ENCODE results near the gene HSPBP1. TPM values are rescaled to one million over a fixed set of nuclear protein-coding genes. Genes with fewer than 3 reads are reported as not detected.

Gene HSPBP1
- total and polyA plus RNA-seq, 2 of the 4 experiments (the other 2 are of a cell fraction): 21.0 to 43.2 TPM

- Histone ChIP-seq H2BK15ac (ENCODE audit: low read depth, low read length) (no peak overlapping the region), H3K14ac (replicated peaks; ENCODE audit: low read depth, low read length) (no peak overlapping the region), H4K20me1 (ENCODE audit: insufficient read depth, low read length) (peaks cover 11% of the 10 kb centered on the region), H2AFZ (replicated peaks; ENCODE audit: low read length, poor library complexity) (no peak overlapping the region), H3K18ac (ENCODE audit: low read depth, low read length) (no peak overlapping the region), H2BK20ac (ENCODE audit: low read depth, low read length) (no peak overlapping the region), H3K4me3 (ENCODE audit: insufficient read depth, low read depth, low read length) (no peak overlapping the region), H3K4me2 (ENCODE audit: low read depth, low read length) (no peak overlapping the region), H3K36me3 (ENCODE audit: control insufficient read depth, insufficient read depth, low read length) (peaks cover 63% of the 10 kb centered on the region), H2BK5ac (ENCODE audit: low read depth, low read length, poor library complexity, severe bottlenecking) (no peak overlapping the region), H4K91ac (ENCODE audit: insufficient read depth, low read depth, low read length) (no peak overlapping the region), H3K4me1 (ENCODE audit: control insufficient read depth, insufficient read depth, low read length) (no peaks in the 10 kb centered on the region), H4K5ac (ENCODE audit: low read depth, low read length) (no peak overlapping the region), H3K79me1 (ENCODE audit: low read depth in 1 of 2, low read length in 2 of 2) (peaks cover 6 to 24% of the 10 kb centered on the region in 2 experiments; a peak in 3 of 4 replicates), H2AK9ac (replicated peaks; ENCODE audit: low read depth, low read length, poor library complexity) (no peak overlapping the region), H3K27ac (ENCODE audit: insufficient read depth, low read length) (no peak overlapping the region), H3K4ac (ENCODE audit: low read depth, low read length) (no peak overlapping the region), H3K9me1 (ENCODE audit: insufficient read depth, low read length) (peaks cover 5% of the 10 kb centered on the region), H3K56ac (ENCODE audit: extremely low read depth, insufficient read depth, low read length) (no peak overlapping the region), H3K9ac (ENCODE audit: low read depth, low read length) (no peak overlapping the region), H3K9me3 (ENCODE audit: control insufficient read depth, insufficient read depth, low read length) (no peaks in the 10 kb centered on the region), H3K23ac (ENCODE audit: low read depth, low read length) (no peak overlapping the region), H2AK5ac (ENCODE audit: low read depth, low read length) (no peak overlapping the region), H4K8ac (ENCODE audit: low read depth in 2 of 2, low read length in 2 of 2) (no peak overlapping the region), H3K27me3 (ENCODE audit: control insufficient read depth, insufficient read depth, low read length) (no peaks in the 10 kb centered on the region), H2BK120ac (ENCODE audit: low read depth, low read length) (no peak overlapping the region)
- intact Hi-C loops (cut with micrococcal nuclease) (no loop called here), in situ Hi-C loops (cut with MboI; ENCODE audit: low sequenced_read_pairs) (no loop called here), dilution Hi-C loops (cut with HindIII; ENCODE audit: low sequenced_read_pairs, unreplicated experiment) (no loop called here)
- TF ChIP-seq CEBPB (IDR thresholded peaks at IDR 0.05; ENCODE audit: low read depth, low read length) (no peak), POLR2A (IDR thresholded peaks at IDR 0.05; ENCODE audit: low read depth, low read length) (no peak), ELK1 (IDR thresholded peaks at IDR 0.05; ENCODE audit: borderline replicate concordance, low read depth, low read length) (no peak), USF2 (IDR thresholded peaks at IDR 0.05; ENCODE audit: low read depth, low read length) (no peak), MXI1 (IDR thresholded peaks at IDR 0.05; ENCODE audit: borderline replicate concordance, low read depth, low read length) (no peak), MAFK (IDR thresholded peaks at IDR 0.05; ENCODE audit: low read depth, low read length) (no peak), NFE2L2 (IDR thresholded peaks at IDR 0.05; ENCODE audit: low read depth, low read length) (no peak), SMC3 (IDR thresholded peaks at IDR 0.05; ENCODE audit: low read depth, low read length) (no peak), RAD21 (IDR thresholded peaks at IDR 0.05; ENCODE audit: low read length) (no peak), FOS (IDR thresholded peaks at IDR 0.05; ENCODE audit: low read depth, low read length) (no peak), CHD1 (IDR thresholded peaks at IDR 0.05; ENCODE audit: low read depth, low read length) (no peak), RFX5 (IDR thresholded peaks at IDR 0.05; ENCODE audit: low read depth, low read length) (no peak), CTCF (conservative IDR thresholded peaks at IDR 0.05; ENCODE audit: low read depth, low read length) (no peak), BHLHE40 (IDR thresholded peaks at IDR 0.05; ENCODE audit: low read depth, low read length) (no peak), MAZ (IDR thresholded peaks at IDR 0.05; ENCODE audit: borderline replicate concordance, low read depth, low read length) (no peak), RCOR1 (IDR thresholded peaks at IDR 0.05; ENCODE audit: insufficient replicate concordance, low read length) (no peak)
- ATAC-seq (ENCODE audit: low read depth): no peak
- no CpG with 5 or more reads among the region's 5 CpGs for WGBS, 2 experiments (ENCODE audit: extremely low coverage in 2 of 2, insufficient read length in 1 of 2)
- DNase-seq: no peak
- POLR2A ChIA-PET (ENCODE audit: unreplicated experiment): no interaction called here
- CTCF ChIA-PET: no interaction called here
- no TSS peak for BruUV-seq (replicated peaks)
Measured at GRCh38 chr19:55232986-55233385, 46.9 kb downstream of the HSPBP1 start.
